GM21723 (cell line): ENCODE measurements around the gene DNASE2B.
A peak's percentile ranks its signal among the peaks of the same experiment; 100 is the strongest.
"Not testable (repeated sequence)": the region's sequence is repeated elsewhere in the genome, so short reads cannot be mapped to it uniquely, and the experiment has no call there.

Source experiments
- ATAC-seq: cut with Tn5 transposase; IDR thresholded peaks from one replicate; pipeline ENCODE4 v1.9.1; 2021; ENCODE audit warnings: mild to moderate bottlenecking, moderate library complexity; ENCODE audit not compliant: unreplicated experiment

Gene DNASE2B

DNA sequence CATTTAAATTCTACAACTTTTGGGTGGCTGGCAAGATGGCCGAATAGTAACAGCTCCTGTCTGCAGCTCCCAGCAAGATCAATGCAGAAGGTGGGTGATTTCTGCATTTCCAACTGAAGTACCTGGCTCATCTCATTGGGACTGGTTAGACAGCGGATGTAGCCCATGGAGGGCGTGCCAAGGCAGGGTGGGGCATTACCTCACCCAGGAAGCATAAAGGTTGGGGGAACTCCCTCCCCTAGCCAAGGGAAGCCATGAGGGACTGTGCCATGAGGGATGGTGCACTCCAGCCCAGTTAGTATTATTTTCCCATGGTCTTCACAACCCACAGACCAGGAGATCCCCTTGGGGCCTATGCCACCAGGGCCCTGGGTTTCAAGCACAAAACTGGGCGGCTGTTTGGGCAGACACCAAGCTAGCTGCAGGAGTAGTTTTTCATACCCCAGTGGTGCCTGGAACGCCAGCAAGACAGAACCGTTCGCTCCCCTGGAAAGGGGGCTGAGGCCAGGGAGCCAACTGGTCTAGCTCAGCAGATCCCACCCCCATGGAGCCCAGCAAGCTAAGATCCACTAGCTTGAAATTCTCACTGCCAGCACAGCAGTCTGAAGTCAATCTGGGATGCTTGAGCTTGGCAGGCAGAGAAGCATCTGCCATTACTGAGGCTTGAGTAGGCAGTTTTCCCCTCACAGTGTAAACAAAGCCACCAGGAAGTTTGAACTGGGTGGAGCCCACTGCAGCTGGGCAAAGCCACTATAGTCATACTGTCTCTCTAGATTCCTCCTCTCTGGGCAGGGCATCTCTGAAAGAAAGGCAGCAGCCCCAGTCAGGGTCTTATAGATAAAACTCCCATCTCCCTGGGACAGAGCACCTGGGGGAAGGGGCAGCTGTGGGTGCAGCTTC lies 44.7 kb downstream of the DNASE2B start:
- peak; percentile 12 for ATAC-seq

GRCh38 chr1:84448704-84449103 lies 50.4 kb downstream of the DNASE2B start:
- ATAC-seq = not testable (repeated sequence)

DNA sequence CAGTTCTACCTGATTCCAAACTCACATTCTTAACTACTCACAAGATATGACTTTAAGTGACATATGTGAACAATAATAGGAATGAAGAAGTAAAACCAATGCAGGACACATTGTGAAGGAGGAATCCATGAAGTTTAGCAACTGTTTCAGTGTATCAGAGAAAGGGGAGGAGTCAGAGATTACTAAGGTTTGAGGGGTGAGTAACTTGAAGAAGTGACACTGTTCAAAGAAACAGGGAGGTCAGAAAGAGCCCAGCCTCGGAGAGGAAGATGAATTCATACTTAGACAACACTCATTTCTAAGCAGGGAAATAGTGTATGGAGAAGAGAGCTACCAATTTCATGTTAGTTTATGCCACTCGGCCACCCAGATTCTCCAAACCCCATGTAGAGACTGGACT lies 52.6 kb downstream of the DNASE2B start:
- ATAC-seq = no peak

- ATAC-seq = no peak
Measured at GRCh38 chr1:84452436-84452835, 54.2 kb downstream of the DNASE2B start.

DNA sequence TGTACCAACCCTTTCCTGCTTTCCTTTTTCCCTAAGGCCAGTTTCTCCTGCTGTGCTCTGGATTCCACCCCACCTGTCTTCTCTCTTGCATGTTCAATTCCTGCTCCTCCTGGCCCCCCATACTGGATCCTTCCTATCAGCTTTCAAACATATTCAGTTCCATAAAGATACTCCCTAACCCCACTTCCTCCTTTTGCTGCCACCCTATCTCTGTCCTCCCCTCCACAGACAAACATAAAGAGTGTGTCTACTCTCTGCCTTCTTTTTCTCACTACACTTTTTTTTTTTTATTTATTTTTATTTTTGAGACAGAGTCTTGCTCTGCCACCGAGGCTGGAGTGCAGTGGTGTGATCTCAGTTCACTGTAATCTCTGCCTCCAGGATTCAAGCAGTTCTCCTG lies 63.8 kb downstream of the DNASE2B start:
- ATAC-seq = no peak
